AG10803 (cell line): ENCODE data around the gene NPLOC4.
A peak's percentile ranks its signal among the peaks of the same experiment; 100 is the strongest.

Source experiments
- DNase-seq: peaks from one replicate; pipeline ENCODE4 v3.0.0; 2010; ENCODE audit warnings: low read depth
- H3K4me3 ChIP-seq: 2 replicates; pipeline ENCODE4 v1.5.1; 2011; ENCODE audit warnings: mild to moderate bottlenecking, low read length, control low read depth
- TF ChIP-seq, protein P1 (sequence below): conservative IDR thresholded peaks from 2 replicates; pipeline ENCODE4 v1.5.1; 2011; ENCODE audit warnings: mild to moderate bottlenecking, low read length, control low read depth, inconsistent platforms

Gene NPLOC4

DNA sequence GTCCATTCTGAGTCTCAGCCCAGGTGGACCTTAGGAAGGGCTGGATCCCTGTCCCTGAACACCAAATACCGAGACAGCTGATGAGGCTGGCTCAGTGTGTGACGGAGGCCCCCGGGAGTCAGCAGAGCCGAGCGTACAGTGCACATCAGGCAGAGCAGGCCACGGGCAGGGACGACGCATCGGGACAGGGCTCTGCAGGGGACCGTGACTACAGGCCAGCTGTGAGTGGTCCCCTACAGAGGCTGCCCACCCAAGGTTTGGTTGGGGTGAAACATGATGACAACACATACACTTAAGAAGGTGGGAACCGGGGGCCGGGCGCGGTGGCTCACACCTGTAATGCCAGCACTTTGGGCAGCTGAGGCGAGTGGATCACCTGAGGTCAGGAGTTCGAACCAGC lies 36.0 kb upstream of the NPLOC4 start:
- TF ChIP-seq, protein P1, sequence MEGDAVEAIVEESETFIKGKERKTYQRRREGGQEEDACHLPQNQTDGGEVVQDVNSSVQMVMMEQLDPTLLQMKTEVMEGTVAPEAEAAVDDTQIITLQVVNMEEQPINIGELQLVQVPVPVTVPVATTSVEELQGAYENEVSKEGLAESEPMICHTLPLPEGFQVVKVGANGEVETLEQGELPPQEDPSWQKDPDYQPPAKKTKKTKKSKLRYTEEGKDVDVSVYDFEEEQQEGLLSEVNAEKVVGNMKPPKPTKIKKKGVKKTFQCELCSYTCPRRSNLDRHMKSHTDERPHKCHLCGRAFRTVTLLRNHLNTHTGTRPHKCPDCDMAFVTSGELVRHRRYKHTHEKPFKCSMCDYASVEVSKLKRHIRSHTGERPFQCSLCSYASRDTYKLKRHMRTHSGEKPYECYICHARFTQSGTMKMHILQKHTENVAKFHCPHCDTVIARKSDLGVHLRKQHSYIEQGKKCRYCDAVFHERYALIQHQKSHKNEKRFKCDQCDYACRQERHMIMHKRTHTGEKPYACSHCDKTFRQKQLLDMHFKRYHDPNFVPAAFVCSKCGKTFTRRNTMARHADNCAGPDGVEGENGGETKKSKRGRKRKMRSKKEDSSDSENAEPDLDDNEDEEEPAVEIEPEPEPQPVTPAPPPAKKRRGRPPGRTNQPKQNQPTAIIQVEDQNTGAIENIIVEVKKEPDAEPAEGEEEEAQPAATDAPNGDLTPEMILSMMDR: no peak
- DNase-seq: no peak
- no peak overlapping the region for H3K4me3 ChIP-seq

DNA sequence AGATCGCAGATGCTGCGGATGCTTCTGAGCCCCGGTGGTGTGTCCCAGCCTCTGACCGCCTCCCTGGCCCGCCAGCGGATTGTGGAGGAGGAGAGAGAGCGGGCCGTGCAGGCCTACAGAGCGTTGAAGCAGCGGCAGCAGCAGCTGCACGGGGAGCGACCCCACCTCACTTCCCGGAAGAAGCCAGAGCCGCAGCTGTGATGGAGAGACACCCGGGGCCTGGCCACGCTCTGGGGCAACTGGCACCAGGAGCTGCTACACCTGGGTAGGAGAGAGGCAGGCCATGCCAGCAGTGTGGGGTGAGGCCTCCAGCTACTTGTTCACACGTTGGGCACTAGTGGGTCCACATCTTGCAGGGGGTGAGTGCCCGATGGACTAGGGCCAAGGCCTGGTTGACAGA lies 35.6 kb upstream of the NPLOC4 start:
- TF ChIP-seq, protein P1: no peak
- DNase-seq: no peak
- no peak overlapping the region for H3K4me3 ChIP-seq

DNA sequence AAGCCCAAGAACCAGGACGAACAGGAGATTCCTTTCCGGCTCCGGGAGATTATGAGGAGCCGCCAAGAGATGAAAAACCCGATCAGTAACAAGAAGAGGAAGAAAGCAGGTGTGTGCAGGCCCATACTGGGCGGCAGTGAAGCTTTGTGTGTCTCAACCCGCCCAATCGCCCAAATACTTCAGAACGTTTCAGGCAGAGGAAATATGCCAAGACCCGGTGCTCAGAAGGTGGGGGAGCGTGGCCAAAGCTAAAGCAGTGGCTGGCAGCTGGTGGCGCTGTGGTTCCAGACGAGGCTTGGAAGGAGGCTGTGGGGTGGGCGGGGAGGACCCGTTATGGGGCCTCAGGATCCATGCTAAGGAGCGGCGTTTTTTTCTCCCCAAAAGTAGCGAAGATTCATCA lies 30.8 kb upstream of the NPLOC4 start:
- TF ChIP-seq, protein P1: no peak
- H3K4me3 ChIP-seq: no peak overlapping the region
- no peak for DNase-seq

DNA sequence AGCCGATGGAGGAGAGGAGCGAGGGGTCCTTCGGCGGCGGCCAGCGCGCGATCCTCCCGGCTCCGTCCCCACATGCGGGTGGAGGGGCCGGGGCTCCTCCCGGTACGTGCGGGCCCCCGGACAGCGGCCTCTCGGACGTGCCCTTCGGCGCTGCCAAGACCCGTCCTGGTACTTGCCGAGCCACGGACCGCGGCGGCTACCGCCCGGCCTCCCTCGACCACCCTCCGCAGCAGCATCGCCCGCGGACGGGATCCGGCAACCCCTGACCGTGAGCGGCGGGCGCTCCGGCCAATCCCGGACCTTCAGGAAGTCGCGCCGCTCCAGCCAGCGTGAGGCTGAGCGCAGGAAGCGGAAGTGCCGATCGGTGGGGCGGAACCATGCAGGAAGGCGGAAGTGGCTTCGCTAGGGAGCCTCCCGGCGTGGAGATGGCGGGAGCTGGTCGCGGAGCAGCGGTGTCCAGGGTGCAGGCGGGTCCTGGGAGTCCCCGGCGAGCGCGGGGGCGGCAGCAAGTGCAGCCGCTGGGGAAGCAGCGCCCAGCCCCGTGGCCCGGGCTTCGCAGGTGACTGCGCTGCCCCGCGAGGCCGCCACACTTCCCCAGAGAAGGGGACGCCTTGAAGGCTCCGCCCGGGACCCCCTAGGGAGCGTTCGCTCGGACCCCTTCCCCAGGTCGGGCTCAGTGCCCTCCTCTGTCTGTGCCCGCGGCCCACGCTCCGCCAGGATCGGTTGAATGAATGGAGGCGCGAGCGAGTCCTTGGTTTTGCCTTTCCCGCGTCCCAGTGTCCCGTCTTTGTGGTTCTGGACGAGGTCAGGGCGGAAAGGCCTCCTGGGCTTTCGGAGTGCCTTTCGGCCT lies 29.7 kb upstream of the NPLOC4 start, which contains the start of the genes CCDC137 and OXLD1:
Gene CCDC137, plus strand, starts transcription at position 396 of the 850 bp plus-strand sequence. Its CDS starts 30 bp downstream, at position 426.
Gene OXLD1, minus strand, starts transcription at position 264 of the 850 bp plus-strand sequence. Its CDS starts 28 bp downstream, at position 236.
- peak; percentile 97 for DNase-seq
- TF ChIP-seq, protein P1: no peak

DNA sequence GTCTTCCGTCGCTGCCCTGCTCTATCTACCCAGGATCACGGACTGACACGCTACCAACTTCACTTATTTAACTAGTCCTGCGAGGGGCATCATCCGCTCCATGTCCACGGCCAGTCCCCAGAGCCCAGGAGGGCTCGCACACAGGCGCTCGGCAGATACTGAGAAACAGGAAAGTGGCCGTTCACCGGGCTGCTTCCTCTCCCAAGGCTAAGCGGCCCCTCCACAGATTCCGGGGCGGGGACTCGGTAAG lies 29.1 kb upstream of the NPLOC4 start:
- H3K4me3 ChIP-seq: peak overlapping the region; percentile 61
- DNase-seq: peak; percentile 18
- TF ChIP-seq, protein P1: no peak

More for the DNA sequence above, 29.7 kb upstream of the NPLOC4 start, which contains the start of the genes CCDC137 and OXLD1:
- peak within 1 kb of the TSS; percentile 61 for H3K4me3 ChIP-seq

DNA sequence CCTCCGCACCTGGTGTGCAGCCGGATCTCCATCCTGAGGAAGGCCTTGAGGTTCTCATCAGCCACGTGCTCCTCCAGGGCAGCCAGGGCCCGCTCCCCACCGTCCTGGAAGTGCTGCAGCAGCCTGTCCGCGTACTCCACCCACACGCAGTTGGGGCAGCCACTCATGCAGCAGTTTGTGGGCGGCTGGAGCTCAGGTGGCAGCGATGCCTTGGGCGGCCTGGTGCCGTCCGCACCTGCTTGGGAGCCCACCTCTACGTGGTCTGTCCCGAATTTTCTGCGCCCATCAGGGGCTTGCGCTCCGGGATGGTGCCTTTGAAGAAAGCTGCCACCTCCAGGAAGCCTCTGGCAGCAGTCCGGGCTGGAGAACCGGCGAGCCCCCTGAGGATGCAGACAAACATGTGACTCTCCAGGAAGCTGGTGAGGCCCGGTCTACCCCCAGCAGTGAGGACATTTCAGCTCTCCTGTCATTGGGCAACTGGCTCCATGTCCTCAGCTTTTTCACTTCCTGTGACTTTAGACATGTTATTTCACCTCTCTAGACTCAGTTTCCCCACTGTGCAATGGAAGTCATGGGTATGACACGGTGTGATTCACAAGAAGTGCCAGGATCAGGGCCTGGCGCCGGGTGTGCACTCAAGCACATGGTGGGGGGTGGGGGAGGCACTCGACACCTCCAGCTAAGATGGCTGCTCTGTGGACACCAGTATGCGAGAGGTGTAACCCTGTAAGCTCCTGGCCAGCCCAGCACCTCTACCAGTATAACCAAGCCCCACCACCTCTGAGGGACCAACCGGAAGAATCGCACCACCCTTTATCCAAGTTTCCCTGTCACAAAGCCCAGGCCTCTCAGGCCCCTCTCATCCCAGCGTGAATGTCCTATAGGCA lies 28.5 kb upstream of the NPLOC4 start:
- TF ChIP-seq, protein P1: no peak
- peak overlapping the region; percentile 61 for H3K4me3 ChIP-seq
- DNase-seq: peak; percentile 21
